DND-41 (cell line): ENCODE data around the gene GNAT2.

Source experiments
- ATAC-seq: fragments of 200-7000 bp; cut with Tn5 transposase; 3 replicates; pipeline ENCODE4 v1.9.1; 2021; ENCODE audit warnings: low read depth; ENCODE audit not compliant: insufficient read depth
- DNase-seq: peaks from one replicate; pipeline ENCODE4 v3.0.0-alpha.2; 2020
- H2AFZ ChIP-seq: 2 replicates; pipeline ENCODE4 v1.6.0; 2012; ENCODE audit warnings: low read depth, low read length
- H3K27ac ChIP-seq: 2 replicates; pipeline ENCODE4 v1.5.1; 2012; ENCODE audit warnings: low read length, inconsistent platforms
- H3K27me3 ChIP-seq: fragments of 200-600 bp; sonication (generic); 2 replicates; pipeline ENCODE4 v1.6.0; 2012; ENCODE audit warnings: low read length, mild to moderate bottlenecking, inconsistent platforms; ENCODE audit not compliant: insufficient read depth, poor library complexity
- H3K36me3 ChIP-seq: 2 replicates; pipeline ENCODE4 v1.5.1; 2012; ENCODE audit warnings: low read length, inconsistent platforms; ENCODE audit not compliant: insufficient read depth
- H3K4me1 ChIP-seq: 2 replicates; pipeline ENCODE4 v1.5.1; 2012; ENCODE audit warnings: mild to moderate bottlenecking, low read length; ENCODE audit not compliant: insufficient read depth
- H3K4me2 ChIP-seq: 2 replicates; pipeline ENCODE4 v1.6.0; 2012; ENCODE audit warnings: mild to moderate bottlenecking, moderate library complexity, low read length, inconsistent platforms; ENCODE audit not compliant: insufficient read depth
- H3K4me3 ChIP-seq, 2 experiments: fragments of 200-600 bp in 1 of 2; shearing (Covaris generic) in 1 of 2; 2 replicates each; pipeline ENCODE4 v1.5.1; 2012 to 2016; ENCODE audit warnings: inconsistent platforms in 2 of 2, low read length in 2 of 2, mild to moderate bottlenecking in 2 of 2, low read depth in 1 of 2, moderate library complexity in 1 of 2
- H3K79me2 ChIP-seq: 2 replicates; pipeline ENCODE4 v1.6.0; 2012; ENCODE audit warnings: low read length, inconsistent platforms; ENCODE audit not compliant: insufficient read depth
- H3K9ac ChIP-seq: 2 replicates; pipeline ENCODE4 v1.6.0; 2012; ENCODE audit warnings: low read depth, mild to moderate bottlenecking, inconsistent platforms, low read length, moderate library complexity
- H3K9me3 ChIP-seq: 2 replicates; pipeline ENCODE4 v1.5.1; 2012; ENCODE audit warnings: low read length, moderate library complexity, mild to moderate bottlenecking, inconsistent platforms; ENCODE audit not compliant: insufficient read depth, severe bottlenecking
- H4K20me1 ChIP-seq: 2 replicates; pipeline ENCODE4 v1.6.0; 2012; ENCODE audit warnings: low read length; ENCODE audit not compliant: insufficient read depth
- EZH2 ChIP-seq: IDR thresholded peaks from 3 replicates; pipeline ENCODE4 v1.6.1; 2012; ENCODE audit warnings: borderline replicate concordance, low read depth, mild to moderate bottlenecking, moderate library complexity, low read length, inconsistent platforms; ENCODE audit not compliant: severe bottlenecking
- TF ChIP-seq, protein P1 (sequence below): IDR thresholded peaks from 2 replicates; pipeline ENCODE4 v1.5.1; 2012; ENCODE audit warnings: borderline replicate concordance, low read length, moderate library complexity, mild to moderate bottlenecking; ENCODE audit not compliant: poor library complexity, severe bottlenecking; ENCODE audit errors: extremely low read depth

The GNAT2 gene

GRCh38 chr1:109617291-109617801 lies 2.1 kb downstream of the GNAT2 start:
- H3K4me3 ChIP-seq = no peak overlapping the region
- DNase-seq = no peak
- no peaks in the 10 kb centered on the region for H3K9me3 ChIP-seq
- H3K4me2 ChIP-seq = no peak overlapping the region
- H3K27me3 ChIP-seq = peaks cover 2% of the 10 kb centered on the region
- H4K20me1 ChIP-seq = peaks cover 10% of the 10 kb centered on the region; the same call in 1 of the 2 replicates
- H3K36me3 ChIP-seq = no peaks in the 10 kb centered on the region
- no peak overlapping the region for H2AFZ ChIP-seq
- TF ChIP-seq, protein P1, sequence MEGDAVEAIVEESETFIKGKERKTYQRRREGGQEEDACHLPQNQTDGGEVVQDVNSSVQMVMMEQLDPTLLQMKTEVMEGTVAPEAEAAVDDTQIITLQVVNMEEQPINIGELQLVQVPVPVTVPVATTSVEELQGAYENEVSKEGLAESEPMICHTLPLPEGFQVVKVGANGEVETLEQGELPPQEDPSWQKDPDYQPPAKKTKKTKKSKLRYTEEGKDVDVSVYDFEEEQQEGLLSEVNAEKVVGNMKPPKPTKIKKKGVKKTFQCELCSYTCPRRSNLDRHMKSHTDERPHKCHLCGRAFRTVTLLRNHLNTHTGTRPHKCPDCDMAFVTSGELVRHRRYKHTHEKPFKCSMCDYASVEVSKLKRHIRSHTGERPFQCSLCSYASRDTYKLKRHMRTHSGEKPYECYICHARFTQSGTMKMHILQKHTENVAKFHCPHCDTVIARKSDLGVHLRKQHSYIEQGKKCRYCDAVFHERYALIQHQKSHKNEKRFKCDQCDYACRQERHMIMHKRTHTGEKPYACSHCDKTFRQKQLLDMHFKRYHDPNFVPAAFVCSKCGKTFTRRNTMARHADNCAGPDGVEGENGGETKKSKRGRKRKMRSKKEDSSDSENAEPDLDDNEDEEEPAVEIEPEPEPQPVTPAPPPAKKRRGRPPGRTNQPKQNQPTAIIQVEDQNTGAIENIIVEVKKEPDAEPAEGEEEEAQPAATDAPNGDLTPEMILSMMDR = no peak
- TF ChIP-seq EZH2 = no peak
- peaks cover 26% of the 10 kb centered on the region for H3K4me1 ChIP-seq
- no peak for ATAC-seq
- peaks cover 21% of the 10 kb centered on the region for H3K79me2 ChIP-seq
- H3K9ac ChIP-seq = no peak overlapping the region
- no peak overlapping the region for H3K27ac ChIP-seq

- Histone ChIP-seq H3K4me3 (no peak overlapping the region), H3K79me2 (peaks cover 11% of the 10 kb centered on the region), H3K4me1 (peaks cover 17% of the 10 kb centered on the region), H3K9me3 (no peaks in the 10 kb centered on the region), H3K9ac (no peak overlapping the region), H4K20me1 (0 out of 2 replicates have a peak, but pooled peaks cover 2% of the 10 kb centered on the region), H3K36me3 (no peaks in the 10 kb centered on the region), H3K27me3 (peaks cover 5% of the 10 kb centered on the region), H2AFZ (no peak overlapping the region), H3K4me2 (no peak overlapping the region), H3K27ac (no peak overlapping the region)
- ATAC-seq = no peak
- DNase-seq = no peak
- no peak for TF ChIP-seq EZH2
- TF ChIP-seq, protein P1 = no peak
These were observed 3.0 kb downstream of the GNAT2 start for GRCh38 chr1:109616391-109616790.

GRCh38 chr1:109615879-109616278 lies 3.5 kb downstream of the GNAT2 start:
- ATAC-seq (no peak), DNase-seq (no peak)
- H2AFZ ChIP-seq = no peak overlapping the region
- no peaks in the 10 kb centered on the region for H4K20me1 ChIP-seq
- TF ChIP-seq, protein P1 = no peak
- no peak for TF ChIP-seq EZH2
- H3K27ac ChIP-seq = no peak overlapping the region
- H3K27me3 ChIP-seq = peaks cover 5% of the 10 kb centered on the region
- no peak overlapping the region for H3K4me2 ChIP-seq
- H3K9me3 ChIP-seq = no peaks in the 10 kb centered on the region
- H3K4me3 ChIP-seq = no peak overlapping the region
- no peak overlapping the region for H3K9ac ChIP-seq
- H3K4me1 ChIP-seq = peaks cover 12% of the 10 kb centered on the region
- H3K79me2 ChIP-seq = peaks cover 8% of the 10 kb centered on the region
- H3K36me3 ChIP-seq = no peaks in the 10 kb centered on the region
